Measurements from ENCODE around the gene LYPD6B. TPM values are rescaled to one million over a fixed set of nuclear protein-coding genes. Genes with fewer than 3 reads are reported as not detected.

LYPD6B gene
- total and polyA plus RNA-seq, 10 of the 15 experiments (the other 5 are each of a cell fraction or from before 2014, with no cell fraction given): 1.0 to 6.6 (median 4.0) TPM

GRCh38 chr2:149001496-149001895 lies 37.0 kb upstream of the LYPD6B start (continued):
- no peak for TF ChIP-seq ZBTB33 (IDR thresholded peaks at IDR 0.05)
- no peak for TF ChIP-seq RB1 (IDR thresholded peaks at IDR 0.05; ENCODE audit: borderline replicate concordance)
- no peak for TF ChIP-seq E2F4 (IDR thresholded peaks at IDR 0.05; ENCODE audit: low read depth, low read length)
- TF ChIP-seq SREBF2 (IDR thresholded peaks at IDR 0.05; ENCODE audit: low read length): no peak

GRCh38 chr2:149002378-149002890 lies 36.1 kb upstream of the LYPD6B start:
- whole genome bisulfite sequencing (ENCODE audit: insufficient coverage, insufficient replicate concordance, low lambda C conversion rate, missing lambda C conversion rate): 79% methylated on average over 14 of the region's 14 CpGs
- Histone ChIP-seq H3K4me2 (ENCODE audit: control insufficient read depth, insufficient read depth) (no peak overlapping the region), H3K27me3 (replicated peaks in 1 of 2; ENCODE audit: control insufficient read depth in 2 of 2, insufficient read depth in 2 of 2, low read length in 1 of 2) (no peaks in the 10 kb centered on the region), H3K4me1 (ENCODE audit: control insufficient read depth, insufficient read depth, low read length) (peaks cover 4% of the 10 kb centered on the region; the same call in 1 of the 2 replicates), H2AFZ (ENCODE audit: control insufficient read depth, low read depth, low read length) (no peak overlapping the region), H3K79me2 (ENCODE audit: control insufficient read depth, insufficient read depth, low read length) (no peaks in the 10 kb centered on the region), H3K4me3 (no peak overlapping the region), H4K20me1 (ENCODE audit: control insufficient read depth, insufficient read depth) (no peaks in the 10 kb centered on the region), H3K27ac (ENCODE audit: control insufficient read depth, insufficient read depth) (no peak overlapping the region), H3K36me3 (ENCODE audit: control insufficient read depth in 2 of 2, insufficient read depth in 2 of 2, low read length in 1 of 2) (no peaks in the 10 kb centered on the region), H3K9me3 (replicated peaks; ENCODE audit: control insufficient read depth, insufficient read depth, low read length) (no peaks in the 10 kb centered on the region), H3K9ac (ENCODE audit: control insufficient read depth, insufficient read depth, low read length) (no peak overlapping the region)
- in situ Hi-C loops (cut with MboI): no loop called here
- FAIRE-seq: no peak
- DNase-seq (ENCODE audit: low read depth, low spot score): no peak
- intact Hi-C loops (cut with micrococcal nuclease; ENCODE audit: unreplicated experiment): no loop called here
- SMC1A ChIA-PET (ENCODE audit: uncharacterized antibody, unreplicated experiment): no interaction called here
- no peak for ATAC-seq
- TF ChIP-seq NR2C2 (IDR thresholded peaks at IDR 0.05; ENCODE audit: borderline replicate concordance, control insufficient read depth, insufficient read length, low read depth) (peak; percentile 43), MAX (IDR thresholded peaks at IDR 0.05; ENCODE audit: low read depth, low read length) (no peak)
- no TSS peak for BruUV-seq (replicated peaks)
- POLR2A ChIA-PET: no interaction called here
- CTCF ChIA-PET: no interaction called here
- RAD21 ChIA-PET (ENCODE audit: unreplicated experiment): no interaction called here
